B cell (primary cell): ENCODE data around the gene DNAH10.

ENCODE experiments used
- EZH2 ChIP-seq: IDR thresholded peaks from 2 replicates; pipeline ENCODE4 v1.6.1; 2012; ENCODE audit warnings: borderline replicate concordance, low read depth, mild to moderate bottlenecking, moderate library complexity, low read length; ENCODE audit not compliant: insufficient read depth, poor library complexity, severe bottlenecking
- TF ChIP-seq, protein P1 (sequence below): fragments of 200-600 bp; IDR thresholded peaks from one replicate; pipeline ENCODE4 v1.8.0; 2022; ENCODE audit warnings: antibody characterized with exemption, mild to moderate bottlenecking

GRCh38 chr12:123941624-123942237, 179.6 kb downstream of the DNAH10 start:
- TF ChIP-seq, protein P1, sequence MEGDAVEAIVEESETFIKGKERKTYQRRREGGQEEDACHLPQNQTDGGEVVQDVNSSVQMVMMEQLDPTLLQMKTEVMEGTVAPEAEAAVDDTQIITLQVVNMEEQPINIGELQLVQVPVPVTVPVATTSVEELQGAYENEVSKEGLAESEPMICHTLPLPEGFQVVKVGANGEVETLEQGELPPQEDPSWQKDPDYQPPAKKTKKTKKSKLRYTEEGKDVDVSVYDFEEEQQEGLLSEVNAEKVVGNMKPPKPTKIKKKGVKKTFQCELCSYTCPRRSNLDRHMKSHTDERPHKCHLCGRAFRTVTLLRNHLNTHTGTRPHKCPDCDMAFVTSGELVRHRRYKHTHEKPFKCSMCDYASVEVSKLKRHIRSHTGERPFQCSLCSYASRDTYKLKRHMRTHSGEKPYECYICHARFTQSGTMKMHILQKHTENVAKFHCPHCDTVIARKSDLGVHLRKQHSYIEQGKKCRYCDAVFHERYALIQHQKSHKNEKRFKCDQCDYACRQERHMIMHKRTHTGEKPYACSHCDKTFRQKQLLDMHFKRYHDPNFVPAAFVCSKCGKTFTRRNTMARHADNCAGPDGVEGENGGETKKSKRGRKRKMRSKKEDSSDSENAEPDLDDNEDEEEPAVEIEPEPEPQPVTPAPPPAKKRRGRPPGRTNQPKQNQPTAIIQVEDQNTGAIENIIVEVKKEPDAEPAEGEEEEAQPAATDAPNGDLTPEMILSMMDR: no peak
- TF ChIP-seq EZH2: no peak
